Ovary (tissue), 9 donors: ENCODE data around the gene GRIN2A. TPM values are rescaled to one million over a fixed set of nuclear protein-coding genes. Genes with fewer than 3 reads are reported as not detected.

Experiments
- DNase-seq, 5 donors: peaks; one replicate each; pipeline ENCODE4 v3.0.0-alpha.2; 2019 to 2020
- H3K27ac ChIP-seq, 2 donors: fragments of 200-600 bp; one replicate each; pipeline versions ENCODE4 v1.5.1 to v1.8.0; 2019 to 2022
- H3K27me3 ChIP-seq: fragments of 200-600 bp; one replicate; pipeline ENCODE4 v1.8.0; 2022
- H3K36me3 ChIP-seq: fragments of 200-600 bp; sonication (generic); one replicate; pipeline ENCODE4 v1.5.1; 2019
- H3K4me1 ChIP-seq: one replicate; pipeline ENCODE4 v1.8.1; 2013; ENCODE audit warnings: mild to moderate bottlenecking, moderate library complexity; ENCODE audit not compliant: insufficient read depth
- H3K4me3 ChIP-seq: fragments of 200-600 bp; sonication (generic); one replicate; pipeline ENCODE4 v1.5.1; 2017
- H3K9me3 ChIP-seq, 2 donors: fragments of 200-600 bp in 1 of 2; sonication (generic) in 1 of 2; one replicate each; pipeline versions ENCODE4 v1.5.1 to v1.8.1; 2013 to 2019; ENCODE audit warnings: mild to moderate bottlenecking in 1 of 2, moderate library complexity in 1 of 2
- EP300 ChIP-seq: sonication (generic); formaldehyde crosslinking; IDR thresholded peaks from one replicate; pipeline ENCODE4 v1.6.1; 2017; ENCODE audit warnings: antibody characterized with exemption
- POLR2A ChIP-seq: fragments of 450-650 bp; IDR thresholded peaks from one replicate; pipeline ENCODE4 v1.6.1; 2017; ENCODE audit warnings: antibody characterized with exemption, mild to moderate bottlenecking, moderate library complexity
- WGBS, 3 donors: extraction: QIAGEN DNeasy Blood & Tissue Kit in 1 of 3; methylation state at CpG; one replicate each; pipeline versions ENCODE4 v1.1.5 to v1.1.7; 2013 to 2017; 5-methylcytosine and 5-hydroxymethylcytosine counted together
- intact Hi-C, 4 donors: fragments of 100-400 bp; cut with DNase I; formaldehyde crosslinking; loops; one replicate each; pipeline versions ENCODE4 v1.11.0 to v1.15.1; 2022 to 2023
- polyA plus RNA-seq, 2 donors: library from polyadenylated mRNA; stranded (reverse); fragments of 200-250 nt in 1 of 2; fragments of 350-450 nt in 1 of 2; fragmentation: Illumina TruSeq in 1 of 2; extraction: RNeasy Lipid Tissue Mini Kit (QIAGEN cat#74804) in 1 of 2; gene quantifications; one replicate each; pipeline ENCODE4 v1.2.3, GENCODE V29; 2013 to 2014
- total RNA-seq, 7 donors: library from RNA; depleted of rRNA in 2 of 7; stranded (reverse); fragments of >200 nt in 2 of 7; fragmentation: NEBNext Ultra II Directional in 3 of 7; extraction: Animal tissue kit (Norgen Biotek cat#: 25700) in 3 of 7; gene quantifications; one replicate each; pipeline versions ENCODE4 v1.1.0 to v1.2.4, GENCODE V29; 2016 to 2023
- TF ChIP-seq, protein P1 (sequence below), 3 donors: fragments of 450-650 bp in 2 of 3; fragments of 200-600 bp in 1 of 3; IDR thresholded peaks; one replicate each; pipeline versions ENCODE4 v1.5.1 to v1.8.0; 2016 to 2022; ENCODE audit warnings: antibody characterized with exemption in 3 of 3, mild to moderate bottlenecking in 1 of 3
- donor health status: DM: no; HTN: no; CAD: no; lungs with moderate emphysema.
- donor health status: DM: no; HTN: no; CAD: no.
- donor health status: Bipolar disorder and iron deficiency.
- donor health status: DM: yes; HTN: yes; CAD: no.
- donor health status: DM: no; HTN: no; CAD: no.
- donor health status: DM: yes; HTN: yes; CAD: no.

The GRIN2A gene
- total and polyA plus RNA-seq, 9 donors: 0.08 to 5.4 (median 0.57) TPM; not detected in 1

DNA sequence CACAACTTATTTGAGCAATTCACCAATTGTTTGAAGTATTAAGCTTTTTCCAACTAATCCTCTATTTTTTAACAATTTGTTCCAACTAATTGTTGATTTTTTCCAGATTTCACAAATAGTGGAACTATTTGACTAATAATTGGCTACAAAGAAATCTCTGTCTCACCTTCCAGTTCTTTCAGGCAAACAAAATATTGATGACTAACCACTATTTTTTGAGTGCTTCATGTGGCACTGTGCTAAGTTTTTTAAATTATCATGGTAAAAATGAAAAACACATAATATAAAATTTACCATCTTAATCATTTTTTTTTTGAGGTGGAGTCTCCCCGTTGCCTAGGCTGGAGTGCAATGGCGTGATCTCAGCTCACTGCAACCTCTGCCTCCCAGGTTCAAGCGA is 24.6 kb upstream of the GRIN2A start:
- no peak for DNase-seq
- no peaks in the 10 kb centered on the region for H3K36me3 ChIP-seq
- H3K4me1 ChIP-seq: no peaks in the 10 kb centered on the region
- no peak overlapping the region for H3K4me3 ChIP-seq
- intact Hi-C loops: no loop called here
- no peaks in the 10 kb centered on the region for H3K9me3 ChIP-seq
- H3K27ac ChIP-seq: no peak overlapping the region
- H3K27me3 ChIP-seq: no peaks in the 10 kb centered on the region
- no peak for TF ChIP-seq POLR2A
- TF ChIP-seq, protein P1, sequence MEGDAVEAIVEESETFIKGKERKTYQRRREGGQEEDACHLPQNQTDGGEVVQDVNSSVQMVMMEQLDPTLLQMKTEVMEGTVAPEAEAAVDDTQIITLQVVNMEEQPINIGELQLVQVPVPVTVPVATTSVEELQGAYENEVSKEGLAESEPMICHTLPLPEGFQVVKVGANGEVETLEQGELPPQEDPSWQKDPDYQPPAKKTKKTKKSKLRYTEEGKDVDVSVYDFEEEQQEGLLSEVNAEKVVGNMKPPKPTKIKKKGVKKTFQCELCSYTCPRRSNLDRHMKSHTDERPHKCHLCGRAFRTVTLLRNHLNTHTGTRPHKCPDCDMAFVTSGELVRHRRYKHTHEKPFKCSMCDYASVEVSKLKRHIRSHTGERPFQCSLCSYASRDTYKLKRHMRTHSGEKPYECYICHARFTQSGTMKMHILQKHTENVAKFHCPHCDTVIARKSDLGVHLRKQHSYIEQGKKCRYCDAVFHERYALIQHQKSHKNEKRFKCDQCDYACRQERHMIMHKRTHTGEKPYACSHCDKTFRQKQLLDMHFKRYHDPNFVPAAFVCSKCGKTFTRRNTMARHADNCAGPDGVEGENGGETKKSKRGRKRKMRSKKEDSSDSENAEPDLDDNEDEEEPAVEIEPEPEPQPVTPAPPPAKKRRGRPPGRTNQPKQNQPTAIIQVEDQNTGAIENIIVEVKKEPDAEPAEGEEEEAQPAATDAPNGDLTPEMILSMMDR (IDR thresholded peaks at IDR 0.05): no peak
- TF ChIP-seq EP300: no peak
- 85 to 89% (median 88%) methylated on average over 3 of the region's 3 CpGs for WGBS, 3 donors

DNA sequence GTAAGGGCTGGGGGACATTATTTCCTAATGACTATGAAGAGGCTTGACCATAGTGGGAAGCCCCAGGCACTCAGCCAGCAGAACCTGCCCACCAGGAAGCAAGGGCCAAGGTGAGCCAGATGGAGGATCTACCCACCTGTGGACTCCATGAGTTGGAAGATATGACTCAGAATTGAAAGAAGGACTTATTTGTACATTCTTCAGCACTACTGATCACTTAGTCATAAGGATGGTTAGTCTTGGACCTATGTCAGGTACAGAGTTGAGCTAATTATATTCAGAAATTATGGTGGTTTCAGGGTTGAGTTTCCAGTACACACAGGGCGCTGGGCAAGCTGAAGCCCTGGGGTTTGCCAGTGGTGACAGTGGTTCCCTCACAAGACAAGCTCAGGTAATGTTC is 24.0 kb upstream of the GRIN2A start:
- H3K4me1 ChIP-seq: no peaks in the 10 kb centered on the region
- intact Hi-C loops: no loop called here
- DNase-seq: no peak
- WGBS, 3 donors: 75 to 92% (median 86%) methylated on average over 1 of the region's 1 CpG
- H3K27me3 ChIP-seq: no peaks in the 10 kb centered on the region
- TF ChIP-seq, protein P1 (IDR thresholded peaks at IDR 0.05): no peak
- TF ChIP-seq POLR2A (no peak), EP300 (no peak)
- H3K27ac ChIP-seq: no peak overlapping the region
- no peaks in the 10 kb centered on the region for H3K36me3 ChIP-seq
- H3K4me3 ChIP-seq: no peak overlapping the region
- H3K9me3 ChIP-seq: no peaks in the 10 kb centered on the region

DNA sequence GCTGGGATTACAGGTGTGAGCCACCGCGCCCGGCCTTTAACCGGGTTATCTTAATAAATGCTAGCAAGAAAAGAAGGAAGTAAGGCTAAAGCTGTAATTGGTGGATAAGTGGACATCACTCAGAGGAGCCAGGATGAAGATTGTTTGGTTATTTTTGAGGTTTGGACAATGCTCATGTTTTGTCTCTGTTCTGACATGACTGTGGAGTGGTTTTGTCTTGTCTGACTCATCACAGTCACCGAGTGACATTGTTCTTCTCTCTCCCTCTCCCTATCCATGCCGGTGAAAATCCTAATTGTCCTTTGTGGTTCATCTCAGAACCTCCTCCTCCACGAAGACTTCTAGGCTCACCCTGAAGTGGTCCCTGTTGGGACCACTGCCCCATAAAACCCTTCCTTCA is 23.5 kb upstream of the GRIN2A start:
- TF ChIP-seq EP300: no peak
- TF ChIP-seq, protein P1 (IDR thresholded peaks at IDR 0.05): no peak
- no peak for TF ChIP-seq POLR2A
- H3K27me3 ChIP-seq: no peaks in the 10 kb centered on the region
- no peak overlapping the region for H3K27ac ChIP-seq
- no peak overlapping the region for H3K4me3 ChIP-seq
- no peaks in the 10 kb centered on the region for H3K36me3 ChIP-seq
- intact Hi-C loops: no loop called here
- no peaks in the 10 kb centered on the region for H3K9me3 ChIP-seq
- 86 to 91% (median 89%) methylated on average over 7 of the region's 7 CpGs for WGBS, 3 donors
- DNase-seq: no peak
- no peaks in the 10 kb centered on the region for H3K4me1 ChIP-seq

DNA sequence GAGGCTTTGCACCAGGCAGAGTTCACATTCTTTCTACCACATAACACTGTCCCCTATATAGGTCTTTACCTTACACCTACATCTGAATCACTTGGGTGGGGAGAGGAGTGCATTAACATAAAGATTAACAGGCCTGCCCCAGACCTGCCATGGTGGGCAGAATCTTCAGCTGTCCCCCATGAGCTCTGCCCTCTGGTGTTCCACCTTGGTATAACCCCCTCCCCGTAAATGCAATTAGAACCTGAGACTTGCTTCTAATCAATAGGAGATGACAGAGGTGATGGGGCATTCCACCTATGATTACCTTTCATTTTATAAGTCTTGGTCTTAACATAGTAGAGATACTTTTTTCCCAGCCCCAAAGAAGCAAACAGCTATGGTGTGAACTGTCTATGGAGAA is 20.4 kb upstream of the GRIN2A start:
- WGBS, 3 donors: 83 to 100% (median 87%) methylated on average over 1 of the region's 1 CpG
- no peak for TF ChIP-seq EP300
- TF ChIP-seq, protein P1 (IDR thresholded peaks at IDR 0.05): no peak
- no peak for TF ChIP-seq POLR2A
- Histone ChIP-seq H3K36me3 (no peaks in the 10 kb centered on the region), H3K27me3 (no peaks in the 10 kb centered on the region), H3K4me3 (no peak overlapping the region), H3K4me1 (no peaks in the 10 kb centered on the region), H3K27ac (no peak overlapping the region), H3K9me3 (no peaks in the 10 kb centered on the region)
- intact Hi-C loops: no loop called here
- no peak for DNase-seq
